Renal cortical epithelial cell (primary cell): Measurements from ENCODE around the gene OSBPL10. TPM values are rescaled to one million over a fixed set of nuclear protein-coding genes. Genes with fewer than 3 reads are reported as not detected.
"Not testable (repeated sequence)": the region's sequence is repeated elsewhere in the genome, so short reads cannot be mapped to it uniquely, and the experiment has no call there.

Source experiments
- DNase-seq: peaks from one replicate; pipeline ENCODE4 v3.0.0-alpha.2; 2011; ENCODE audit warnings: low read depth
- total RNA-seq: library from RNA; depleted of rRNA; stranded (reverse); fragments of >200 nt; gene quantifications from 2 replicates; pipeline ENCODE4 v1.2.3, GENCODE V29; 2014

The OSBPL10 gene
- total RNA-seq, 1 donor from 2014 or later: 78.3 TPM

DNA sequence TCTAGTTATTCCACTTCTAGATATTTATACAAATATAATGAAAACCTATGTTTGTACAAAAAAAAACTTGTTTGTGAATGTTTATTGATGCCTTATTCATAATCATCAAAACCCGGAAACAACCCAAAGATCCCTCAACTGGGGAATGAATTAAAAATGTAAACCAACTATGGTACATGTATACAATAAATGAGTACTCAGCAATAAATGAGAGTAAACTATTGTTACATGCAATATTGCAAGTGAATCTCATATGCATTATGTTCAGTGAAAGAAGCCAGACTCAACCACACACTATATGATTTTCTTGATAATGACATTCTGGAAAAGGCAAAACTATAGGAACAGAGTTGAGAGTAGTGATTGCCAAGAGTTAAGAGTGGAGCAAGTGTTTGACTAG lies 12.8 kb upstream of the OSBPL10 start:
- DNase-seq: no peak

DNA sequence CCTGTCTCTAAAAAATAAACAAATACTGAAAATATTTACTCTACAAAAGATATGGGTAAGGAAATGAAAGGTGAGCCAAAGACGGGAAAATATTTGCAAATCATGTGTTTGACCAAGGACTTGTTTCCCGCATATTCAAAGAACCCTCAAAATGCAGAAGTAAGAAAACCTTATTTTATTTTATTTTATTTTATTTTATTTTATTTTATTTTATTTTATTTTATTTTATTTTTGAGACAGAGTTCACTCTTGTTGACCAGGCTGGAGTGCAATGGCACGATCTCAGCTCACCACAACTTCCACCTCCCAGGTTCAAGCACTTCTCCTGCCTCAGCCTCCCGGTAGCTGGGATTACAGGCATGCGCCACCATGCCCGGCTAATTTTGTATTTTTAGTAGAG lies 11.9 kb upstream of the OSBPL10 start:
- not testable (repeated sequence) for DNase-seq

DNA sequence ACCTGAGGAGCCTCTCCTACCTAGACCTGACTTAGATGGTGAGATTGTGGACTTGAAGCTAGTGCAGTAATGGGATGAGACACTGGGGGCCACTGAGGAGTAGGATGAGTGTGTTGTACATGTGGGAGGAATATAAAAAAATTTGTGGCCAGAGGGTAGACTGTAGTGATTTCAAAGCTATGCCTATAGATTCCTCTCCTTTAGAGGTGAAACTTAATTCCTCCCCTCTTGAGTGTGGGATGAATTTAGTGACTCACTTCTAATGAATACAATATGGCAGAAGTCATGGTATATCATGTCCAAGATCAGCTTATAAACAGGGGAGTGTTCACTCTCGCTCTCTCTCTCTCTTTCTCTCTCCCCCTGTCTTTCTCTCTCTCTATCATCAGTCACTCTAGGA lies 7.2 kb upstream of the OSBPL10 start:
- no peak for DNase-seq

DNA sequence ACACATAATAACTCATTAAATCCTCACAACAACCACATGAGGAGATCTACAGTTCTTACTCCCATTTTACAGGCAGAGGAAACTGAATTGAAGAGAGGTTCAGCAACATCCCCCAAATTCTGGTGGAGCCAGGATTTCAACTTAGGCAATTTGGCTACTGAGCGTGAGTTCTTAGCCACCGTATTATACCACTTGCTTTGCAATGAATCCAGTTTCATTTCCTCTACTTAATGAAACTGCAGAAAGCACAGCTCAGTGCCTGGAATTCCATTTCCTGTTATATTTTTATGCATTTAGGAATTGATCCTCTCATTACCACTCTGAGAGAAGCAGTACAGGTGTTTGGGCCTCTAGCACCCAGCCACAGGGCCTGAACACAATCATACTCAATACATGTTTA lies 4.8 kb upstream of the OSBPL10 start:
- DNase-seq: no peak

DNA sequence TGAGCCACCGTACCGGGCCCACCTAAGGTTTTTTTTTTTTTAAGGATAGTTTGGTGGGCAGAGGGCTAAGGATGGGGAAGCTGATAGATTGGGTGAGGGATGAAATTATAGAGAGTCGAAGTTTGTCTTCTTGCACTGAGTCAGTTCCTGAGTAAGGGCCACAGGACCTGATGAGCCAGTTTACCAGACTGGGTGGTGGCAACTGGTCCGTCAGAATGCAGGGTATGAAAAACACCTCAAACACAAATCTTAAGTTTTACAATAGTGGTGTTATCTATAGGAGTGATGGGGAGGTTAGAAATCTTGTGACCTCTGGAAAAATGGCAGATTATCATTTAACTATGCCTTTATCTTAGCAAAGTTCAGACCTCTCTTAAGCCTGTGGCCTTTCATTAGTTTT lies 3.3 kb upstream of the OSBPL10 start:
- no peak for DNase-seq

GRCh38 chr3:31980530-31981205 lies 394 bp downstream of the OSBPL10 start:
- peak; percentile 42 for DNase-seq

- DNase-seq: peak; percentile 27
Observed at GRCh38 chr3:31979001-31979697, 1.9 kb downstream of the OSBPL10 start.

GRCh38 chr3:31978553-31978952 lies 2.5 kb downstream of the OSBPL10 start:
- DNase-seq: peak; percentile 31

- no peak for DNase-seq
Observed at GRCh38 chr3:31977736-31978135, 3.3 kb downstream of the OSBPL10 start.

DNA sequence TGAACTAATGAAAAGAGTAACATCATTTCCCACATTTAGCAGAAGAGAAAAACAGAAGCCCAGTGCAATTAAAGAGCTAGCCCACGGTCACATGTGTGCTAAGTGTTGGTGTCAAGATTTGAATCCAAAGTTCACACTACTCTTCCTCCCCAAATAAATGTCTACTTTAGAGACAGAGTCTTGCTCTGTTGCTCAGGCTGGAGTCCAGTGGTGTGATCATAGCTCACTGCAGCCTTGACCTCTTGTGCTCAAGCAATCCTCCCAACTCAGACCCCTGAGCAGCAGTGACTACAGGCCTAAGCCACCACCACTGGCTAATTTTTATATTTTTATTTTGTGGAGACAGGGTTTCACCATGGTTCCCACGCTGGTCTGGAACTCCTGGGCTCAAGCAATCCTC lies 4.8 kb downstream of the OSBPL10 start:
- no peak for DNase-seq

DNA sequence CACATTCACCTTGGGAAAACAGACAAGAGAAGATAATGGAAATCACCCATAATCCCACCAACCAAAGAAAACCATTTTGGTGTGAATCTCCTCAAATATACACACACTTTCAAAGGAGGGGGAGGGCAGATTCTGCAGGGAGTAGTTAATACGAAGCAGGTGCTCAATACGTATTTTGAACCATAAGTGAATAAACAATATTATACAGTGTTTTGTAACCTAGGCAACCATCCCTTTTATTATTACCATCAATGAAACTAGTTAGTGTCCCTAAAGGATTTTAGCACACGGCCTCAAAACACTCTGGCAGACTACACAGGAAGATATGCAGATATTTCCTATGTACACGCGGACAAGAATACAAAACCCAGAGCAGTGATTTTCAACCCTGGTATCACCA lies 6.1 kb downstream of the OSBPL10 start:
- no peak for DNase-seq

GRCh38 chr3:31974471-31974870 lies 6.6 kb downstream of the OSBPL10 start:
- DNase-seq: peak; percentile 32

DNA sequence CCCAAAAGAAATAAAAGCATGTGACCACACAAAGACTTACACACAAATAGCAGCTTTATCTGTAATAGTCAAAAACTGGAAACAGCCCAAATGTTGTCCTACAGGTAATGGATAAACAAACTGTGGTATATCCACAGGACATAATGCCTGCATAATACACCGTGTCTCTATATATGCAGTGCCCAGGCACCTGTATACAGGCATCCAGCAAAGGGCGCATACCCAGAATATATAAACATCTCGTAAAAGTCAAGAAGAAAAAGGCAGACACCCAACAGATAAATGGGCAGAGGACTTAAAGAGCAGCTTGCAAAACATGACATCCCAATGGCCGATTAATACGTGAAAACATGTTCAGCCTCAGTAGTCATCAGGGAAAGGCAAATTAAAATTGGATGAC lies 7.2 kb downstream of the OSBPL10 start:
- DNase-seq: no peak

- no peak for DNase-seq
Observed at GRCh38 chr3:31973081-31973480, 8.0 kb downstream of the OSBPL10 start.

DNA sequence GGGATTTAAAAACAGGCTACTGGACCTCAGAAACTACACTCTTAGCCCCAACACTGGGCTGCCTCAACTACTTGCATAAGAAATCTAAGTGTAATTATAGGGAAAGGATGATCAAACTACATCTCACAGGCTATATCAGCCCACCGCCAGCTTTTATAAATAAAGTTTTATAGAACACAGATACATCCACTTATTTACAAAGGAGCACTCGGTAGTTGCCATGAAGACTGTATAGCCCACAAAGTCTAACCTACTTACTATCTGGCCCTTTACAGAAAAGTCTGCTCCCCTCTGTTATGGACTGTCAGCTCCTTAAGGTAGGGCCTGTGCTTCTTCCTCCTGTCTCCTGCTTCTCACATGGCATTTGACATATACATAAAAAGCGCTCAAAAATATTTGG lies 9.5 kb downstream of the OSBPL10 start:
- DNase-seq: no peak

DNA sequence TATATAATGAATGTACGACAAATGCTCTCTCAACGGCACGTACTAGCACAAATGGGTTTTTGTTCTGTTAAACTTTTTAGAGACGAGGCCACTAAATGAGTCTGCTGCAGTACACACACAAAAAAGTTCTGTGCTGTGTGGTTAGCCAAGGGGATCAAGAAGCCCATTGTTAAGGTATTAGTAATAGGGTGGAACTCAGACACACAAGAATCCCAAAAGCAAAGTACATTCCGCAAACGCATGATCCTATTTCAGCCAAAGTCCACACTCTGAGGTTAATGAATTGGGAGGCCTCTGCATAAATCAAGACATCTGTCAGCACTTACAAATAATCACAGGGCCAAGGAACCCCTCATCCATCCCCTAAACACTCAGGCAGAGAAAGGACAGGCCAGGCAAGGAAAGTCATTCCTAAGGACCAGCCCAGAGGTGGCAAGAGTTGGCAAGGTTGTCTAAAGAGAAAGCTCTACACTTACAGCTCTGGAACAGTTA lies 12.1 kb downstream of the OSBPL10 start:
- DNase-seq: peak; percentile 100

GRCh38 chr3:31968369-31968926 lies 12.6 kb downstream of the OSBPL10 start:
- peak; percentile 90 for DNase-seq

DNA sequence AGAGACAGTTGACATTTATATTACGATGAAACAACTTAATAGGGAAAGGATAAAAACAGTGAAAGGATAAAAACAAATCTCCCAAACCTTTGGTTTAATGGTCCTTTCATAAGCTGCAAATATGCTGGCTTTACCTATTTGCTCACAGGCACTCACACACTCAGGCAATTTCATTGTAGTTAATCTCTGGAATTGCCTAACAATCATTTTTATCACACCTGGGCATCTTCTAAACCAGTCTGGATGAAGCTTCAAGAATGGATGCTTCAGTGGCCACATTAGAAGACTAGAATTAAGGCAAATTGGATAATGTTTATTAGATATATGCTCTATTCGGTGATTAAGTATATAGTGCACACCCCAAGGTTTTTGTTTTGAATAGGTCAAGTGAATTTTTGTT lies 13.5 kb downstream of the OSBPL10 start:
- DNase-seq: no peak

DNA sequence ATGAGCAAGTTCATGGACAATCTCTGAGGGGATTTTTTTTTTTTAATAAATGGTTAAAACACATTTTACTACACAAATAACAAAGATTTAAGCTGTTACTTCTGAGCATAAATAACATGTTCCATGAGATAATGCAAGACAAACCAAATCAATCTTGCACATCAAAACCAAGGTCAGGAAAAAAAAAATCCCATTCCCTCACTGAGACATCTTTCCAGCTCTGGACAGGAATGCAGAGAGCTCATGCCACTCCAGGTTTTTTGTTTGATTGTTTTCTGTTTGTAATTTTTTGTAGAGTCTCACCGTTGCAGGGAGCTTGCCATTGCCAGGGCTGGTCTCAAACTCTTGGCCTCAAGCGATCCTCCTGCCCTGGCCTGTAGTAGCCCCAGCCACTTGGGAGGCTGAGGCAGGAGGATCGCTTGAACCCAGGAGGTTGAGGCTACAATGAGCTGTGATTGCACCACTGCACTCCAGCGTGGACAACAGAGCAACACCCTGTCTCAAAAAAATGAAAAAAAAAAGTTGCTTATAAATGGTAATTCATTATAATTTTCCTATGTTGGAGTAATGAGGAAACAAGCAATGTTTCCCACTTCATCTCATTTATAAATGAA lies 14.0 kb downstream of the OSBPL10 start:
- no peak for DNase-seq

DNA sequence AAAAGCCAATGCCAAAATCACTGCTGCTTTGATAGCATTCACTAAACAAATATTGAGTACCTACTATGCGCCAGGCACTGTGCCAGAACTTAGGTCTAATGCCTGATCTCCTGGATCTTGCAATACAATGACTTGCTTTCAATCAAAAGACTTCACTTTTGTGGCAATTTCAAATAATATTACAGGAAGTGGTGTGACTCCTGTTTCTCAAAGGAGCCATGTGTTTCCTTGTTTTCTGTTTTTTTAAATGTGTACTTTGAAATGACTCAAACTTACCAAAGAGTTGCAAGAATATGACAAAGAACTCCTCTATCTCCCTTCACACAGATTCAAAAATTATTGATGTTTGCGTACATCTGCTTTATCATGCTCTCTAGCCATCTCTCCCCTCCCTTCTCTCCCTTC lies 18.3 kb downstream of the OSBPL10 start:
- peak; percentile 50 for DNase-seq

- DNase-seq: peak; percentile 81
Observed at GRCh38 chr3:31960793-31961431, 20.1 kb downstream of the OSBPL10 start.
